H1 (cell line): ENCODE measurements around the gene KRTAP5-8.

Experiments
- CEBPB ChIP-seq: IDR thresholded peaks from 2 replicates; pipeline ENCODE4 v1.6.1; 2012; ENCODE audit warnings: low read depth, low read length
- KDM5A ChIP-seq: fragments of 200-600 bp; IDR thresholded peaks from 2 replicates; pipeline ENCODE4 v1.7.1; 2012; ENCODE audit warnings: mild to moderate bottlenecking, low read length, inconsistent platforms, mixed read lengths
- MAX ChIP-seq: IDR thresholded peaks from 2 replicates; pipeline ENCODE4 v1.6.1; 2012; ENCODE audit warnings: inconsistent platforms
- PHF8 ChIP-seq: fragments of 200-600 bp; sonication (generic); conservative IDR thresholded peaks from 2 replicates; pipeline ENCODE4 v1.7.1; 2012; ENCODE audit warnings: low read depth, mild to moderate bottlenecking, inconsistent platforms, low read length, moderate library complexity
- POLR2A ChIP-seq, 2 experiments: IDR thresholded peaks; 1 replicate in 1 of 2; 2 replicates in 1 of 2; pipeline ENCODE4 v1.6.1; 2011; ENCODE audit warnings: low read depth in 2 of 2, low read length in 2 of 2, mild to moderate bottlenecking in 2 of 2; ENCODE audit errors: control extremely low read depth in 1 of 2
- POLR2AphosphoS5 ChIP-seq: IDR thresholded peaks from 2 replicates; pipeline ENCODE4 v1.6.1; 2011; ENCODE audit warnings: low read depth, low read length
- RAD21 ChIP-seq, 2 experiments: IDR thresholded peaks in 1 of 2; conservative IDR thresholded peaks in 1 of 2; 2 replicates each; pipeline ENCODE4 v1.6.1; 2011; ENCODE audit warnings: low read depth in 2 of 2, low read length in 2 of 2, improper control_type of control experiment in 1 of 2, inconsistent platforms in 1 of 2, mild to moderate bottlenecking in 1 of 2, moderate library complexity in 1 of 2
- RNF2 ChIP-seq: fragments of 200-900, 300-1000 bp; sonication (generic); IDR thresholded peaks from 2 replicates; pipeline ENCODE4 v1.7.1; 2016; ENCODE audit warnings: borderline replicate concordance, low read depth, mild to moderate bottlenecking, antibody characterized with exemption, low read length; ENCODE audit not compliant: poor library complexity, severe bottlenecking; ENCODE audit errors: missing control alignments
- SP2 ChIP-seq: IDR thresholded peaks from 2 replicates; pipeline ENCODE4 v1.6.1; 2012; ENCODE audit warnings: mild to moderate bottlenecking, low read length, inconsistent platforms
- TCF12 ChIP-seq: IDR thresholded peaks from 2 replicates; pipeline ENCODE4 v1.6.1; 2011; ENCODE audit warnings: low read depth, mild to moderate bottlenecking, low read length
- ZNF274 ChIP-seq: IDR thresholded peaks from 2 replicates; pipeline ENCODE4 v1.7.0; 2012; ENCODE audit warnings: low read length, borderline replicate concordance; ENCODE audit errors: extremely low read depth
- TF ChIP-seq, protein P1 (sequence below), 3 experiments: IDR thresholded peaks; 1 replicate in 2 of 3; 2 replicates in 1 of 3; pipeline versions ENCODE4 v1.5.1 to v1.6.1; 2011; ENCODE audit warnings: low read length in 3 of 3, mild to moderate bottlenecking in 3 of 3, inconsistent platforms in 2 of 3, low read depth in 1 of 3, moderate library complexity in 1 of 3; ENCODE audit not compliant: insufficient read depth in 1 of 3; ENCODE audit errors: control extremely low read depth in 1 of 3
- TF ChIP-seq, protein P2 (sequence below): IDR thresholded peaks from 2 replicates; pipeline ENCODE4 v1.6.1; 2011; ENCODE audit warnings: low read length, improper control_type of control experiment

GRCh38 chr11:71542382-71542781, 4.6 kb downstream of the KRTAP5-8 start:
- TF ChIP-seq POLR2A (IDR thresholded peaks at IDR 0.05; ENCODE audit: control extremely low read depth in 1 of 2, low read depth in 2 of 2, low read length in 2 of 2) (no peak), RNF2 (no peak), TCF12 (no peak), SP2 (no peak), ZNF274 (no peak), RAD21 (IDR thresholded peaks at IDR 0.05 in 1 of 2, conservative IDR thresholded peaks at IDR 0.05 in 1 of 2; ENCODE audit: low read depth in 2 of 2, low read length in 2 of 2) (no peak), POLR2AphosphoS5 (no peak), PHF8 (no peak), KDM5A (no peak), CEBPB (no peak), MAX (no peak)
- TF ChIP-seq, protein P1, sequence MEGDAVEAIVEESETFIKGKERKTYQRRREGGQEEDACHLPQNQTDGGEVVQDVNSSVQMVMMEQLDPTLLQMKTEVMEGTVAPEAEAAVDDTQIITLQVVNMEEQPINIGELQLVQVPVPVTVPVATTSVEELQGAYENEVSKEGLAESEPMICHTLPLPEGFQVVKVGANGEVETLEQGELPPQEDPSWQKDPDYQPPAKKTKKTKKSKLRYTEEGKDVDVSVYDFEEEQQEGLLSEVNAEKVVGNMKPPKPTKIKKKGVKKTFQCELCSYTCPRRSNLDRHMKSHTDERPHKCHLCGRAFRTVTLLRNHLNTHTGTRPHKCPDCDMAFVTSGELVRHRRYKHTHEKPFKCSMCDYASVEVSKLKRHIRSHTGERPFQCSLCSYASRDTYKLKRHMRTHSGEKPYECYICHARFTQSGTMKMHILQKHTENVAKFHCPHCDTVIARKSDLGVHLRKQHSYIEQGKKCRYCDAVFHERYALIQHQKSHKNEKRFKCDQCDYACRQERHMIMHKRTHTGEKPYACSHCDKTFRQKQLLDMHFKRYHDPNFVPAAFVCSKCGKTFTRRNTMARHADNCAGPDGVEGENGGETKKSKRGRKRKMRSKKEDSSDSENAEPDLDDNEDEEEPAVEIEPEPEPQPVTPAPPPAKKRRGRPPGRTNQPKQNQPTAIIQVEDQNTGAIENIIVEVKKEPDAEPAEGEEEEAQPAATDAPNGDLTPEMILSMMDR (IDR thresholded peaks at IDR 0.05; ENCODE audit: control extremely low read depth in 1 of 3, insufficient read depth in 1 of 3, low read depth in 1 of 3, low read length in 3 of 3), result no peak
- TF ChIP-seq, protein P2, sequence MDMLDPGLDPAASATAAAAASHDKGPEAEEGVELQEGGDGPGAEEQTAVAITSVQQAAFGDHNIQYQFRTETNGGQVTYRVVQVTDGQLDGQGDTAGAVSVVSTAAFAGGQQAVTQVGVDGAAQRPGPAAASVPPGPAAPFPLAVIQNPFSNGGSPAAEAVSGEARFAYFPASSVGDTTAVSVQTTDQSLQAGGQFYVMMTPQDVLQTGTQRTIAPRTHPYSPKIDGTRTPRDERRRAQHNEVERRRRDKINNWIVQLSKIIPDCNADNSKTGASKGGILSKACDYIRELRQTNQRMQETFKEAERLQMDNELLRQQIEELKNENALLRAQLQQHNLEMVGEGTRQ, result no peak
